Esophagus mucosa (tissue), 1 donor: Measurements from ENCODE around the gene NELFCD. TPM values are rescaled to one million over a fixed set of nuclear protein-coding genes. Genes with fewer than 3 reads are reported as not detected.
"Not testable (repeated sequence)": the region's sequence is repeated elsewhere in the genome, so short reads cannot be mapped to it uniquely, and the experiment has no call there.

Experiments
- ATAC-seq: fragments of 200-7000 bp; cut with Tn5 transposase; one replicate; pipeline ENCODE4 v1.9.1; 2020
- total RNA-seq: library from RNA; stranded (reverse); gene quantifications from one replicate; pipeline ENCODE4 v1.2.4, GENCODE V29; 2023
- donor health status: DM: yes; HTN: yes; CAD: no.

The NELFCD gene
- total RNA-seq, 1 donor from 2014 or later: 35.8 TPM

- peak; percentile 5 for ATAC-seq
These were observed 29.4 kb downstream of the NELFCD start for GRCh38 chr20:59010321-59010994.

GRCh38 chr20:59010995-59011873 is 30.2 kb downstream of the NELFCD start:
- ATAC-seq: peak; percentile 14

- not testable (repeated sequence) for ATAC-seq
These were observed 30.8 kb downstream of the NELFCD start for GRCh38 chr20:59011874-59012157.

- no peak for ATAC-seq
These were observed 32.2 kb downstream of the NELFCD start for GRCh38 chr20:59013031-59013951.

GRCh38 chr20:59013959-59014608 is 33.0 kb downstream of the NELFCD start:
- no peak for ATAC-seq

GRCh38 chr20:59014680-59015389 is 33.8 kb downstream of the NELFCD start:
- ATAC-seq: no peak

- no peak for ATAC-seq
These were observed 34.4 kb downstream of the NELFCD start for GRCh38 chr20:59015411-59015810.

GRCh38 chr20:59015812-59016711 is 35.0 kb downstream of the NELFCD start:
- ATAC-seq: no peak

GRCh38 chr20:59016795-59017492 is 35.9 kb downstream of the NELFCD start:
- ATAC-seq: no peak

- ATAC-seq: peak; percentile 7
These were observed 36.6 kb downstream of the NELFCD start for GRCh38 chr20:59017493-59018231.

- no peak for ATAC-seq
These were observed 37.8 kb downstream of the NELFCD start for GRCh38 chr20:59018817-59019216.

- ATAC-seq: no peak
These were observed 38.2 kb downstream of the NELFCD start, which contains the start of gene TUBB1 for GRCh38 chr20:59019217-59019616. TUBB1 (plus strand) TSS chr20:59019429; CDS start chr20:59019523, 94 bp downstream.

GRCh38 chr20:59020938-59021551 is 40.0 kb downstream of the NELFCD start:
- peak; percentile 55 for ATAC-seq

GRCh38 chr20:59022754-59023153 is 41.7 kb downstream of the NELFCD start:
- ATAC-seq: no peak

GRCh38 chr20:59023616-59024015 is 42.6 kb downstream of the NELFCD start:
- no peak for ATAC-seq

- no peak for ATAC-seq
These were observed 43.1 kb downstream of the NELFCD start for GRCh38 chr20:59024111-59024530.

- ATAC-seq: no peak
These were observed 44.0 kb downstream of the NELFCD start for GRCh38 chr20:59025086-59025485.

- no peak for ATAC-seq
These were observed 44.5 kb downstream of the NELFCD start for GRCh38 chr20:59025511-59025910.
